ENCODE data around the gene CLIC5. TPM values are rescaled to one million over a fixed set of nuclear protein-coding genes. Genes with fewer than 3 reads are reported as not detected.

The CLIC5 gene
- total RNA-seq, 1 experiment from 2014 or later, result 0.20 TPM

DNA sequence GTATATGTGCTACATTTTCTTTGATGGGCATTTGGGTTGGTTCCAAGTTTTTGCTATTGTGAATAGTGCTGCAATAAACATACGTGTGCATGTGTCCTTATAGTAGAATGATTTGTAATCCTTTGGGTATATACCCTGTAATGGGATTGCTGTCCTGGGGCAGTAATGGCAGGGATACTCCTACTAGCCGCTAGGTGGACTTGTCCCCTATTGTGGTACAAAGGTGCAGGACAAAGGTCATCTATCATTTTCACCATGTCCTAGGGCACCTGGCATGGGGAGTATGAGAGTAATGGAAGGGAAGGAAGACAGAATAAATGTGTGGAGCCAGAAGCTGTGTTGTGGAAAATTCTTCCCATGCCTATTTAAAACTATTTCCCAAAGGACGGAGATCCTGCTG lies 174.6 kb downstream of the CLIC5 start:
- no peak overlapping the region for H4K5ac ChIP-seq (ENCODE audit: insufficient read length, low read depth, low read length)
- no peaks in the 10 kb centered on the region for H3K79me2 ChIP-seq (ENCODE audit: insufficient read depth, low read length)
- Mint-ChIP-seq H3K9me3 (no peaks in the 10 kb centered on the region), H3K4me3 (no peak overlapping the region), H3K4me1 (peaks cover 3% of the 10 kb centered on the region in 2 experiments; a peak in 2 of 4 replicates), H3K36me3 (ENCODE audit: insufficient read depth in 1 of 3, low read depth in 3 of 3) (no peaks in the 10 kb centered on the region), H3K27me3 (ENCODE audit: low read depth) (peaks cover 8% of the 10 kb centered on the region), H3K27ac (no peak overlapping the region)
- no peak overlapping the region for H3K4ac ChIP-seq (ENCODE audit: low read depth, low read length)
- no peaks in the 10 kb centered on the region for H3K4me1 ChIP-seq (ENCODE audit: insufficient read depth, low read length)
- H4K8ac ChIP-seq (replicated peaks; ENCODE audit: insufficient read length, low read depth, low read length), result no peak overlapping the region
- H2BK5ac ChIP-seq (ENCODE audit: insufficient read length, low read length), result no peak overlapping the region
- H3K9ac ChIP-seq (ENCODE audit: extremely low read depth, insufficient read length, low read length), result no peak overlapping the region
- H3K4me2 ChIP-seq (ENCODE audit: insufficient read depth, insufficient read length, low read length), result no peak overlapping the region
- TF ChIP-seq, protein P1, sequence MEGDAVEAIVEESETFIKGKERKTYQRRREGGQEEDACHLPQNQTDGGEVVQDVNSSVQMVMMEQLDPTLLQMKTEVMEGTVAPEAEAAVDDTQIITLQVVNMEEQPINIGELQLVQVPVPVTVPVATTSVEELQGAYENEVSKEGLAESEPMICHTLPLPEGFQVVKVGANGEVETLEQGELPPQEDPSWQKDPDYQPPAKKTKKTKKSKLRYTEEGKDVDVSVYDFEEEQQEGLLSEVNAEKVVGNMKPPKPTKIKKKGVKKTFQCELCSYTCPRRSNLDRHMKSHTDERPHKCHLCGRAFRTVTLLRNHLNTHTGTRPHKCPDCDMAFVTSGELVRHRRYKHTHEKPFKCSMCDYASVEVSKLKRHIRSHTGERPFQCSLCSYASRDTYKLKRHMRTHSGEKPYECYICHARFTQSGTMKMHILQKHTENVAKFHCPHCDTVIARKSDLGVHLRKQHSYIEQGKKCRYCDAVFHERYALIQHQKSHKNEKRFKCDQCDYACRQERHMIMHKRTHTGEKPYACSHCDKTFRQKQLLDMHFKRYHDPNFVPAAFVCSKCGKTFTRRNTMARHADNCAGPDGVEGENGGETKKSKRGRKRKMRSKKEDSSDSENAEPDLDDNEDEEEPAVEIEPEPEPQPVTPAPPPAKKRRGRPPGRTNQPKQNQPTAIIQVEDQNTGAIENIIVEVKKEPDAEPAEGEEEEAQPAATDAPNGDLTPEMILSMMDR (conservative IDR thresholded peaks at IDR 0.05), result no peak; the same call in 2 of the 3 replicates
- H2BK120ac ChIP-seq (ENCODE audit: low read depth, low read length, poor library complexity, severe bottlenecking), result no peak overlapping the region
- H3K9me3 ChIP-seq (ENCODE audit: control insufficient read depth, low read depth, low read length), result no peaks in the 10 kb centered on the region
- H3K27me3 ChIP-seq (ENCODE audit: insufficient read depth, low read length), result no peaks in the 10 kb centered on the region
- no peak overlapping the region for H2BK12ac ChIP-seq (ENCODE audit: insufficient read length, low read depth, low read length)
- no peak overlapping the region for H2BK20ac ChIP-seq (ENCODE audit: low read depth, low read length, poor library complexity, severe bottlenecking)
- H3K79me1 ChIP-seq (ENCODE audit: insufficient read depth, low read depth, low read length, poor library complexity, severe bottlenecking), result no peaks in the 10 kb centered on the region
- H4K91ac ChIP-seq (ENCODE audit: insufficient read length, low read depth, low read length), result no peak overlapping the region
- H3K56ac ChIP-seq (ENCODE audit: insufficient read length, low read depth, low read length), result no peak overlapping the region
- no peak overlapping the region for H3K14ac ChIP-seq (ENCODE audit: insufficient read depth, low read length)
- no peaks in the 10 kb centered on the region for H3K23me2 ChIP-seq (ENCODE audit: insufficient read length, low read depth, low read length, poor library complexity, severe bottlenecking)
- H2BK15ac ChIP-seq (ENCODE audit: low read depth, low read length), result no peak overlapping the region
- no CpG with 5 or more reads among the region's 3 CpGs for WGBS (ENCODE audit: extremely low coverage, insufficient read length, low lambda C conversion rate)
- H3K27ac ChIP-seq (ENCODE audit: insufficient read length, low read depth, low read length), result no peak overlapping the region
- DNase-seq, result no peak
- no peaks in the 10 kb centered on the region for H4K20me1 ChIP-seq (ENCODE audit: control insufficient read depth, insufficient read depth, insufficient read length)
- H2AFZ ChIP-seq (ENCODE audit: low read length), result no peak overlapping the region
- H3K23ac ChIP-seq (ENCODE audit: insufficient read length, low read depth, low read length), result no peak overlapping the region
- H3K18ac ChIP-seq (ENCODE audit: insufficient read length, low read depth, low read length), result no peak overlapping the region
- H3T11ph ChIP-seq (ENCODE audit: low read length), result no peak overlapping the region
- H2AK5ac ChIP-seq (ENCODE audit: insufficient read length, low read length), result no peak overlapping the region

Measured in H9 (cell line).